ENCODE results near the gene CCDC83.
"Not testable (repeated sequence)": the region's sequence is repeated elsewhere in the genome, so short reads cannot be mapped to it uniquely, and the experiment has no call there.

CCDC83 gene

GRCh38 chr11:85922367-85922766 lies 67.2 kb downstream of the CCDC83 start:
- Histone ChIP-seq H3K4me3 (IDR thresholded peaks at IDR 0.05; ENCODE audit: insufficient read depth, low read depth, low read length) (no peak overlapping the region), H3K4me1 (ENCODE audit: low read depth, poor library complexity, severe bottlenecking) (peaks cover 6% of the 10 kb centered on the region), H3K4me2 (no peak overlapping the region), H3K27ac (no peak overlapping the region), H3K9ac (no peak overlapping the region), H4K20me1 (ENCODE audit: insufficient read depth) (no peaks in the 10 kb centered on the region), H3K27me3 (ENCODE audit: insufficient read depth, low read depth) (no peaks in the 10 kb centered on the region), H2AFZ (ENCODE audit: low read depth) (no peak overlapping the region), H3K79me2 (ENCODE audit: insufficient read depth, low read depth) (no peaks in the 10 kb centered on the region), H3K36me3 (ENCODE audit: insufficient read depth) (no peaks in the 10 kb centered on the region)
- no peak for TF ChIP-seq CTCF (conservative IDR thresholded peaks at IDR 0.05; ENCODE audit: low read depth, low read length)

- H3K27me3 ChIP-seq (ENCODE audit: insufficient read depth, low read depth), result no peaks in the 10 kb centered on the region
- H3K9ac ChIP-seq, result no peak overlapping the region
- H3K79me2 ChIP-seq (ENCODE audit: insufficient read depth, low read depth), result no peaks in the 10 kb centered on the region
- H3K4me2 ChIP-seq, result no peak overlapping the region
- no peak overlapping the region for H3K27ac ChIP-seq
- TF ChIP-seq CTCF (conservative IDR thresholded peaks at IDR 0.05; ENCODE audit: low read depth, low read length), result no peak
- H4K20me1 ChIP-seq (ENCODE audit: insufficient read depth), result no peaks in the 10 kb centered on the region
- no peak overlapping the region for H2AFZ ChIP-seq (ENCODE audit: low read depth)
- no peaks in the 10 kb centered on the region for H3K36me3 ChIP-seq (ENCODE audit: insufficient read depth)
- no peak overlapping the region for H3K4me3 ChIP-seq (IDR thresholded peaks at IDR 0.05; ENCODE audit: insufficient read depth, low read depth, low read length)
- peaks cover 6% of the 10 kb centered on the region for H3K4me1 ChIP-seq (ENCODE audit: low read depth, poor library complexity, severe bottlenecking)
Observed at GRCh38 chr11:85923455-85923854, 68.3 kb downstream of the CCDC83 start.

GRCh38 chr11:85926653-85927214 lies 71.6 kb downstream of the CCDC83 start:
- H3K9ac ChIP-seq; H3K27me3 ChIP-seq (ENCODE audit: insufficient read depth, low read depth); H3K4me1 ChIP-seq (ENCODE audit: low read depth, poor library complexity, severe bottlenecking); H3K36me3 ChIP-seq (ENCODE audit: insufficient read depth); H4K20me1 ChIP-seq (ENCODE audit: insufficient read depth); H3K4me2 ChIP-seq; H2AFZ ChIP-seq (ENCODE audit: low read depth); H3K4me3 ChIP-seq (IDR thresholded peaks at IDR 0.05; ENCODE audit: insufficient read depth, low read depth, low read length); H3K27ac ChIP-seq; H3K79me2 ChIP-seq (ENCODE audit: insufficient read depth, low read depth): not testable (repeated sequence)

GRCh38 chr11:85930879-85931366 lies 75.7 kb downstream of the CCDC83 start:
- no peak overlapping the region for H3K4me2 ChIP-seq
- H3K27ac ChIP-seq, result no peak overlapping the region
- no peak overlapping the region for H2AFZ ChIP-seq (ENCODE audit: low read depth)
- no peak overlapping the region for H3K4me3 ChIP-seq (IDR thresholded peaks at IDR 0.05; ENCODE audit: insufficient read depth, low read depth, low read length)
- TF ChIP-seq CTCF (conservative IDR thresholded peaks at IDR 0.05; ENCODE audit: low read depth, low read length), result no peak
- no peaks in the 10 kb centered on the region for H3K4me1 ChIP-seq (ENCODE audit: low read depth, poor library complexity, severe bottlenecking)
- no peaks in the 10 kb centered on the region for H3K36me3 ChIP-seq (ENCODE audit: insufficient read depth)
- no peaks in the 10 kb centered on the region for H3K27me3 ChIP-seq (ENCODE audit: insufficient read depth, low read depth)
- no peaks in the 10 kb centered on the region for H4K20me1 ChIP-seq (ENCODE audit: insufficient read depth)
- no peak overlapping the region for H3K9ac ChIP-seq
- no peaks in the 10 kb centered on the region for H3K79me2 ChIP-seq (ENCODE audit: insufficient read depth, low read depth)

- H3K27ac ChIP-seq, result no peak overlapping the region
- no peaks in the 10 kb centered on the region for H4K20me1 ChIP-seq (ENCODE audit: insufficient read depth)
- H3K9ac ChIP-seq, result no peak overlapping the region
- no peaks in the 10 kb centered on the region for H3K27me3 ChIP-seq (ENCODE audit: insufficient read depth, low read depth)
- H2AFZ ChIP-seq (ENCODE audit: low read depth), result no peak overlapping the region
- H3K4me3 ChIP-seq (IDR thresholded peaks at IDR 0.05; ENCODE audit: insufficient read depth, low read depth, low read length), result no peak overlapping the region
- H3K4me2 ChIP-seq, result no peak overlapping the region
- no peaks in the 10 kb centered on the region for H3K4me1 ChIP-seq (ENCODE audit: low read depth, poor library complexity, severe bottlenecking)
- no peak for TF ChIP-seq CTCF (conservative IDR thresholded peaks at IDR 0.05; ENCODE audit: low read depth, low read length)
- H3K36me3 ChIP-seq (ENCODE audit: insufficient read depth), result no peaks in the 10 kb centered on the region
- H3K79me2 ChIP-seq (ENCODE audit: insufficient read depth, low read depth), result no peaks in the 10 kb centered on the region
Observed at GRCh38 chr11:85934596-85935169, 79.5 kb downstream of the CCDC83 start.
